Activated CD8-positive, alpha-beta memory T cell treated with anti-CD3 and anti-CD28 coated beads for 36 hours (primary cell): ENCODE results near the gene TOP2A. TPM values are rescaled to one million over a fixed set of nuclear protein-coding genes. Genes with fewer than 3 reads are reported as not detected.

ENCODE experiments used
- CTCF ChIA-PET: fragments of 350-600 bp; sonication (Branson Sonifier 250); formaldehyde crosslinking; loops from one replicate; lab custom pipeline; 2021; ENCODE audit warnings: antibody characterized with exemption; lab: Charles Lee
- POLR2A ChIA-PET: fragments of 350-600 bp; sonication (Branson Sonifier 250); formaldehyde crosslinking; loops from one replicate; lab custom pipeline; 2021; ENCODE audit warnings: antibody characterized with exemption; lab: Charles Lee
- total RNA-seq, 2 experiments: library from RNA; stranded (reverse); gene quantifications; one replicate each; pipeline ENCODE4 v1.2.3, GENCODE V29; 2021

Gene TOP2A
- total RNA-seq, 2 experiments from 2014 or later, result 159 to 160 TPM

GRCh38 chr17:40372031-40372430, 45.7 kb downstream of the TOP2A start:
- POLR2A ChIA-PET, result no interaction called here
- CTCF ChIA-PET, result interaction anchor here (0.7 to 2.6 kb wide), 4 partner anchors 10 to 69 kb away, joined by 3 to 12 read pairs (median 4); no protein-coding TSS in a partner anchor

GRCh38 chr17:40371261-40371929, 46.3 kb downstream of the TOP2A start:
- ChIA-PET POLR2A (no interaction called here), CTCF (interaction anchor here (0.7 to 2.6 kb wide), 3 partner anchors 9 to 17 kb away, joined by 4 to 12 read pairs (median 5); no protein-coding TSS in a partner anchor)

GRCh38 chr17:40369923-40370322, 47.8 kb downstream of the TOP2A start:
- ChIA-PET POLR2A (interaction anchor here (0.6 kb wide), 1 partner anchor 71 kb away, joined by 7 read pairs; no protein-coding TSS in a partner anchor), CTCF (interaction anchor here (1.0 kb wide), 1 partner anchor 106 kb away, joined by 3 read pairs; no protein-coding TSS in a partner anchor)

- ChIA-PET CTCF (interaction anchor here (0.7 to 0.9 kb wide), 3 partner anchors 9 to 164 kb away, joined by 3 to 4 read pairs (median 3); no protein-coding TSS in a partner anchor), POLR2A (interaction anchor here (0.6 kb wide), 1 partner anchor 73 kb away, joined by 3 read pairs; no protein-coding TSS in a partner anchor)
Observed at GRCh38 chr17:40367728-40368127, 50.0 kb downstream of the TOP2A start.

GRCh38 chr17:40366861-40367518, 50.7 kb downstream of the TOP2A start:
- POLR2A ChIA-PET, result no interaction called here
- CTCF ChIA-PET, result interaction anchor here (0.7 kb wide), 2 partner anchors 97 to 165 kb away, joined by 3 to 4 read pairs; no protein-coding TSS in a partner anchor

- POLR2A ChIA-PET, result no interaction called here
- CTCF ChIA-PET, result interaction anchor here (0.5 to 1.4 kb wide), 2 partner anchors 28 to 167 kb away, joined by 4 to 5 read pairs; no protein-coding TSS in a partner anchor
Observed at GRCh38 chr17:40366076-40366860, 51.4 kb downstream of the TOP2A start.

- CTCF ChIA-PET, result interaction anchor here (0.5 to 4.1 kb wide), 5 partner anchors 10 to 169 kb away, joined by 3 to 46 read pairs (median 3); no protein-coding TSS in a partner anchor
- POLR2A ChIA-PET, result interaction anchor here (1.6 kb wide), 1 partner anchor 196 kb away, joined by 4 read pairs; no protein-coding TSS in a partner anchor
Observed at GRCh38 chr17:40364906-40365305, 52.8 kb downstream of the TOP2A start.

- CTCF ChIA-PET, result interaction anchor here (0.5 to 4.1 kb wide), 3 partner anchors 112 to 169 kb away, joined by 3 to 46 read pairs (median 3); no protein-coding TSS in a partner anchor
- POLR2A ChIA-PET, result interaction anchor here (0.5 to 1.6 kb wide), 2 partner anchors 76 to 196 kb away, joined by 4 read pairs; no protein-coding TSS in a partner anchor
Observed at GRCh38 chr17:40364121-40364861, 53.4 kb downstream of the TOP2A start, which contains the start of gene GJD3. GJD3 (minus strand) TSS chr17:40364737; CDS start chr17:40363815, 922 bp downstream.

GRCh38 chr17:40363111-40363827, 54.4 kb downstream of the TOP2A start:
- ChIA-PET CTCF (interaction anchor here (0.6 to 4.1 kb wide), 16 partner anchors 9 to 200 kb away, joined by 3 to 46 read pairs (median 5); no protein-coding TSS in a partner anchor), POLR2A (interaction anchor here (1.6 kb wide), 1 partner anchor 197 kb away, joined by 4 read pairs; no protein-coding TSS in a partner anchor)

- POLR2A ChIA-PET, result interaction anchor here (0.9 kb wide), 1 partner anchor 186 kb away, joined by 3 read pairs; no protein-coding TSS in a partner anchor
- CTCF ChIA-PET, result interaction anchor here (0.6 to 4.1 kb wide), 19 partner anchors 9 to 200 kb away, joined by 3 to 46 read pairs (median 5); no protein-coding TSS in a partner anchor
Observed at GRCh38 chr17:40362696-40363110, 55.0 kb downstream of the TOP2A start.

- ChIA-PET CTCF (interaction anchor here (0.6 to 4.1 kb wide), 20 partner anchors 8 to 201 kb away, joined by 3 to 46 read pairs (median 4); no protein-coding TSS in a partner anchor), POLR2A (interaction anchor here (0.9 kb wide), 1 partner anchor 187 kb away, joined by 3 read pairs; no protein-coding TSS in a partner anchor)
Observed at GRCh38 chr17:40361925-40362695, 55.6 kb downstream of the TOP2A start.

- CTCF ChIA-PET, result interaction anchor here (0.6 to 4.1 kb wide), 10 partner anchors 7 to 200 kb away, joined by 3 to 46 read pairs (median 4); no protein-coding TSS in a partner anchor
- POLR2A ChIA-PET, result no interaction called here
Observed at GRCh38 chr17:40361063-40361924, 56.4 kb downstream of the TOP2A start.

GRCh38 chr17:40360091-40360490, 57.6 kb downstream of the TOP2A start:
- CTCF ChIA-PET, result interaction anchor here (0.7 to 3.5 kb wide), 4 partner anchors 12 to 247 kb away, joined by 3 to 15 read pairs (median 3); no protein-coding TSS in a partner anchor
- POLR2A ChIA-PET, result no interaction called here

- POLR2A ChIA-PET, result no interaction called here
- CTCF ChIA-PET, result interaction anchor here (0.7 to 6.0 kb wide), 14 partner anchors 10 to 209 kb away, joined by 3 to 41 read pairs (median 4); partner anchors contain the start of gene TOP2A
Observed at GRCh38 chr17:40358323-40359038, 59.2 kb downstream of the TOP2A start.
